Spleen (tissue), 7 donors: ENCODE data around the gene CABLES2.

Experiments
- CTCF ChIP-seq, 11 experiments: fragments of 200-600 bp in 7 of 11; fragments of 450-650 bp in 4 of 11; sonication (generic) in 4 of 11; IDR thresholded peaks in 8 of 11; conservative IDR thresholded peaks in 3 of 11; 1 replicate in 7 of 11; 2 replicates in 4 of 11; pipeline versions ENCODE4 v1.4.0 to v1.8.0; 2016 to 2021; ENCODE audit warnings: antibody characterized with exemption in 11 of 11, inconsistent platforms in 4 of 11, mild to moderate bottlenecking in 1 of 11
- POLR2A ChIP-seq, 3 donors: fragments of 450-650 bp; IDR thresholded peaks; one replicate each; pipeline ENCODE4 v1.5.1; 2017; ENCODE audit warnings: antibody characterized with exemption in 3 of 3, mild to moderate bottlenecking in 1 of 3
- donor health status: DM: no; HTN: no; CAD: no; lungs with moderate emphysema.
- donor health status: DM: no; HTN: no; CAD: no.
- donor health status: DM: no; HTN: no; CAD: no.

GRCh38 chr20:62345681-62346370 lies 61.3 kb downstream of the CABLES2 start:
- no peak for TF ChIP-seq CTCF (IDR thresholded peaks at IDR 0.05 in 8 of 11, conservative IDR thresholded peaks at IDR 0.05 in 3 of 11)
- TF ChIP-seq POLR2A (IDR thresholded peaks at IDR 0.05) = no peak
